NCI-H2227 (cell line): ENCODE results near the gene SNRNP48.

ENCODE experiments used
- DNase-seq: peaks from one replicate; lab custom pipeline; 2025; ENCODE audit not compliant: unreplicated experiment; lab: John Stamatoyannopoulos, UW

The SNRNP48 gene

DNA sequence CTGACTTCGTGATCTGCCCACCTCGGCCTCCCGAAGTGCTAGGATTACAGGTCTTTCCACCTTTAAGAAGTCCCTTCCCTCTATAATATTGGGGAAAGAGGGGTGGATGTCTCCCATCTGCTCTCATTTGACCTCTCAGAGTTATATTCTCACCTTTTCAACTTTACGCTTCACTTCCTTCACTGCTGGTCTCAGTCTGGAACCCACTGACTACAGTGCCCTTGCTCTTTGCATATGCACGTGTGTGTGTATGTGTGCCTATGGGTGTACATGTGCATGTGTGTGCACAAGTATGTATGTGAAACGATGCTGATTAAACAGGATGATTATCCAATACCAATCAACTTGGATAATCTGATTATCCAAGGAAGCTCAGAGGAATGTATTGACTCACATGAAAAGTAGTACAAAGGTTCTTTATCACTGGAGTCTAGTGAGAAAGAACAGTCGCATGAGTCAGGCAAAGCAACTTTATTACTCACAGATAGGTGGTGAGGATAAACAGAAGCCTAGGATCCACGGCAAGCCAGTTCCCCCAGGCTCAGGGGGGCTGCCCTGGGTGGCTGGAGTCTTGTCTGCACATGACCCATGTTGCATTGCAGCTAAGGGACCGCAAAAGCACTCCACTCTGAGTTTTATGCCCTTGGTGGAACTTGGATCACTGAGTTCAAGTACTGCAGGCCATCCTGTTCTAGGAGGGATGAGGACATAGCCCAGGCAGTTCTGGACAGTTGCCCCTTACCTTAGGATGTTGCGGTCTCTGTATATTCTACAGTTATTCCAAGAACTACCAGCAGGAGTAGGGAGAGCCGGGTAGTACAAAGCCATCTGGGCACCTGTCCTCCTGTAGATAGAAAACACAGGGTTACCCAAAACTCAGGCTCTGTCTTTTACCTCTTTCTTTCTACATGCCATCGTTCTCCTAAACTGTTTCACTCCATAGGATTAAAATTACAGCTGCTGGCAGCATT lies 50.9 kb downstream of the SNRNP48 start:
- no peak for DNase-seq

DNA sequence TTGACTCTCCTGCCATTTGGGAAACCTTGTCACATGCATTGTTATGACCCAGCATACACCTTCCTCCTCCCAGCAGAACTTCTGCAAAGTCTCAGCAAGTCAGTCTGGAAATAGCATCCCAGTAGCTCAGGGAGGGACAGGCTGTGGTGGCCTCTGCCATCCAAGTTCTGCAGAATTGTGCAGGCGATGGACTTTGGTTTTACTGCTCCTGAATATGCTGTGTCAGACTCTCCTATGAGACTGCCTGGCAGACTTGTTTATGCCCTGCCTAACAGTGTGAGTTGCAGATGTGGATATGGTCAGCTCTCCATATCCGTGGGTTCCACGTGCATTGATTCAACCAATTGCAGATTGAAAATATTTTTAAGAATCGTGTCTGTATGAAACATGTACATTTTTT lies 52.8 kb downstream of the SNRNP48 start:
- DNase-seq = no peak

DNA sequence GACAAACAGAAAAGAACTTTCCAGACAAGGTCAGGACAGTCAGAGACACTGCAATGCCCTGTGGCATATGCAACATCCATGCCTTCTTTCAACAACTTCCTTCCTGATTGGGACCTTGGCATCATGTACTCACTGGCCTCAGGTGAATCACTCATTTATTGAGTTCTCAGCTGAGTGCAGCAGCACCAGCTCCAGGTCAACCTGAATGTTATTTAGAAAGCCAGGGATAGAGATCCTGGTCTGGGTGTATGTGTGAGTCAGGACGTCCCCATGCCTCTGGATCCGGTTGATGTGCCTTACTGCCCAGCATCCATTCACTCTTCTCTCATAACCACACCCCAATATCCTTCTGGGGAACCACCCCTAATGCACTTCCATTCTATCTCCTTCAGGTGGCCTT lies 54.4 kb downstream of the SNRNP48 start:
- DNase-seq = no peak

DNA sequence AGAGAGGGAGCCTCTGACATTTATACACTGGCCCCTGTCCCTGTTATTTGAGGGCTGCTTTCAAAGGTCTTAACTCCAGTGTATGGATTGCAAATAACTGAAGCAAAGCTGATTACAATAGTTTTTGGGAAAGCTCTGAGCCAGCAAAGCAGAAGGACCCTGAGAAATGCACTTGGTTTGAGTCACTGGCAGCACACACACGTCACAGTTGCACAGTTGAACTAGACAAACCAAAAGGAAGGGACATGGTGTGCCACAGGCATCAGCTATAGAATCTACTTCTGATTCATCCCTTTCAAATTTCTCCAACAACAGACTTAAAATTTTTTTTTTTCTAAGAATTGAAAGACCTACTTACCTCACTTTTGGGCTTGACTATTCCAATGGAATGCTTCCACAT lies 56.4 kb downstream of the SNRNP48 start:
- no peak for DNase-seq

DNA sequence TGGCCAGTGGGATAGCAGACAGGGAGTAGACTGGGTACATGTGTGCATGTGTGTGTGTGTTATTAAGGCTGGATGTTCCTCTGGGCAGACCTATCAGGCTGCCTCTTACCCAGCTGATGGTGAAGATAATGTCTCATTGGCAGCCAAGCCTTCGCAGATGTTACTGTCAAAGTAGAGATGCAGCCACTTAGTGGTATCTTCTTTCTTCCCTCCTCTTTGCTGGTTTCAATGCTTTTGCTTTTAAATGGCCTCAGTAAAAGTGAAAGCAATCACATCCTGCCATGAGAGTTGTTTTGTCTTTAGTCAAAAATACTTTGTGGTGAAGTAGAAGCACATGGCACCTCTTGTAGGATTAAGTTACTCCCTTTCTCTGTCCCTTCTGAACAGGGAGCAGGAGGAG lies 57.5 kb downstream of the SNRNP48 start:
- no peak for DNase-seq

DNA sequence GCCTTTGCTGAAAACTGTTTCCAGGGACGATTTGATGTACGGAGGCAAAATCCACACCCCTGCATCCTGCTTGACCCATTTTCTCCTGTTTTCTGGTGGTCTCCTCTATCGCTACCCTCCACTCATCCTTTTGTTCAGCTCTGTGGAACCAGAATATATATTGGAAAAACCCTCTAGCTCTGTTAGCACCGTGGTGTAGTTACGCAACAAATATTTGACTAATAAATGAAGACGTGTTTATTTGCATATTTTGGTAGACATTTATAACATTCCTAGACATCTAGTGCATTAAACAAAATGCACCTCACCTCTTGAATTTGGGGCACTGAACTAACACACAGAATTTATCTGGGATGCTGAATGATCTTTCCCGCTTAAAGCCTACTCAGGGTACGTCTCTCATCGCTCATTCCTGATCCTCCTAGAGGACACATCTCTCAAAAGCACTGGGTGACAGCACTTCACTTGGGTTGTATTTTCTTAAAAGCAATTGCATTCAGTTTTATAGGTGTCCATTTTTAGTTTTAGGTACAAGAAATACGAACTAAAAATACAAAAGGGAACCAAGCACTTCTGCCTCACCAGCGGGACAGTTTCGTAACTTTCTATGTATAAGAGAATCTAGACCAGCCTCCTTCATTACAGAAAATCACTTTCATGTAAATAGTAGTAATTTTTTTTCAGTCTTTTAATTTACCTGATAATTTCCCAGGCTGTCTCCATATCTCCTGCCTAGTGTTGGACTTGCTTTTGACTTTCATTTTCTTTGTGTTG lies 59.2 kb downstream of the SNRNP48 start:
- DNase-seq = no peak

DNA sequence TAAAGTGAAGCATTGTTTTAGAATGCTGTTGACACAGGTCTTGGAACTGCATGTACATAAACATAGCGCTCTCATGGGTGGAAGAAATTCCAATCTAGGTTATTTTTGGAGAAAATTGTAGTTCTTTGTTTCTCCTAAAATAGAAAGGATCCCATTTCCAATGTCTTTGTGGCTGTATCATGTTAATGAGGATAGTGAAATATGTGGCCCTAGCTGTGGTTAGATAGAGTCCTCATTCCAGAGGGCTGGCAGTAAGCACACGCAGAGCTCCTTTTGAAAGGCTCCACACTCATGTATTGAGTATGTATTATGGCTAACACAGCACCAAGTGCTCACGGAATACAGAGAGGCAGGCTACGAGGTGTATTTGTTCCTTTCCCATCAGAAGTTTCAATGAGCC lies 60.9 kb downstream of the SNRNP48 start:
- DNase-seq = no peak

DNA sequence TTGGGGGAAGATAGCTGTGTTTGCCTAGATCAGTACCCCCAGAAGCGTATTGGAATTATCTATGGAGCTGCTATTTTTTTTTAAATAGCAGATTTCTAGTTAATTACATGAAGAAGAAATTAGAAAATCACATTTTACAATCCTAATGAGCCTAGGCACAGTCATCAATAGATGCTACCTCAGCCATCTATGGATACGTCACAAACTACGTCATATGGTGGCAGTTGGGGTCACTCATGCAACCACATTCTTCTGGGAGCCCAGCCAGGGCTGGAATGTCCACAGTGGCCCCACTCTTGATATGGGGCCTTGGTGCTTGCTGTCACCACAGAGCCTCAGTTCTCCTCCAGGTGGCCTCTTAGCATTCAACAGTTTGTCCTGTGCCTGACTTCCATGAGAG lies 63.0 kb downstream of the SNRNP48 start:
- no peak for DNase-seq

DNA sequence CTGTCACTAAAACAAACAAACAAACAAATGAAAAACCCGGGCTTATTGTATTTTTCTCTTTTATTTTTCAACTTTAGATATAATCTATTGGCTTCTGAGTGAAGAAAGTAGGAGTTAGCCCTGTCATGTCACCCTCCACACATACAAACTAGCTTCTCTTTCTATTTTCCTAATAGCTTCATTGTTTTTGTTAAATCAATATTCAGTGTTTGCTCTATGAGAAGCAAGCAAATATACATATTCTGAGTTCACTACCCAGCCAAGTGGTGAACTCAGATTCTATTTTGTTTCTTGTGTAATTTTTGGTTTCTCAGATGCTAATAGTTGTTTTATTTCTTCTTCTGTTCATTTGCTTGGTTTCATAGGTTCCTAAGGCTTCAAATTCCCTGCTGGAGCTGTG lies 66.4 kb downstream of the SNRNP48 start:
- DNase-seq = no peak

DNA sequence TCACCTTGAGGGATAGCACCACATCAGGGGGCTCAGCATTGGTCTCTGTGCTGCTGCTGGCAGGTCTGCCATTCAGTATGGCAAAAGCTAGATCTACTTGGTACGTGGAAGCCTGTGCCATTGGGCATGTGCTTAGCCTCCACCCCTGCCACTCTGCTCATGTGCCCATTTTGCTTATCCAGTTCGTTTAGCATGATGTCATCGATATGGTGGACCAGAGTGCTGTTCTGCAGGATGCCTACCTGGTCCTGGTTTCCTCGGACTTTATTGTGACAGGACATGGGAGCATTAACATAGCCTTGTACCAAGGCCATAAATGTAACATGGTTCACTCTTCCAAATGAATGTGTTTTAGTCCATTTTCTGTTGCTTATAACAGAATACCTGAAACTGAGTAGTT lies 68.5 kb downstream of the SNRNP48 start:
- DNase-seq = no peak

DNA sequence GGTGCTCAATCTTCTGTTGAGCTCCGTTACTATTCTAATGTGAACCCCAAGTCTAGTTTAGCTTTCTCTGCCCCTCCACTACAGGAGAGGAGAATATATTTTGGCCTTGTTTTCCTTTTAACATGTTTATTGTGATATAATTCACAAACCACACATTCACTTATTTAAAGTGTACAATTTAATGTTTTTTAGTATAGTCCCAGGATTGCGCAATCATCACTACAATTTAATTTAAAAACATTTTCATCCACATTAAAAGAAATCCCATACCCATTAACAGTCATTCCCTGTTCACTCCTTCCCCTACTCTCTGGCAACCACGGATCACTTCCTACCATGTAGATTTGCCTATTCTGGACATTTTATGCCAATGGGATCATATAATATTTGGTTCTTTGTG lies 71.4 kb downstream of the SNRNP48 start:
- DNase-seq = no peak
